IPS-11a (cell line): ENCODE results near the gene SCTR.

ENCODE experiments used
- H3K4me3 ChIP-seq: one replicate; pipeline ENCODE4 v1.5.1; 2013; ENCODE audit warnings: low read depth, low read length, control low read depth

SCTR gene

DNA sequence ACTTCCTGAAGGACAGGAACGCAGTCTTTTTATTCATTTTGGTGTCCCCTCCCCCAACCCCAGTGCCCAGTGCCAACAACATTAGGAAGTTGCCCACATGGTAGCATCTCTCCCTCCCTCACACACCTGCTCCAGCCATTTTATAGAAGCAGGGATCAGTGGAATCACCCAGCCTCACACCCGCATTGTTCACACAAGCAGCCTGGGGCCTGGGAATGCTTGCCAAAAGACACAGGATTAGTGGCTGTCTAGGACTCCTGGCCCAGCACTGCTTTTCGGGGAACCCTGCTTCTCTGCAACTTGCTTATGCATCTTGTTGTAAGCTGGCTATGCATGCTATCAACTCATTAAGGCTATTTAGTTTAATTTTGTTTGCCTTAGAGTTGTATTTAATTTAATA is 74.8 kb downstream of the SCTR start:
- no peak overlapping the region for H3K4me3 ChIP-seq

- no peak overlapping the region for H3K4me3 ChIP-seq
These were observed 75.7 kb downstream of the SCTR start for GRCh38 chr2:119448427-119449141.

DNA sequence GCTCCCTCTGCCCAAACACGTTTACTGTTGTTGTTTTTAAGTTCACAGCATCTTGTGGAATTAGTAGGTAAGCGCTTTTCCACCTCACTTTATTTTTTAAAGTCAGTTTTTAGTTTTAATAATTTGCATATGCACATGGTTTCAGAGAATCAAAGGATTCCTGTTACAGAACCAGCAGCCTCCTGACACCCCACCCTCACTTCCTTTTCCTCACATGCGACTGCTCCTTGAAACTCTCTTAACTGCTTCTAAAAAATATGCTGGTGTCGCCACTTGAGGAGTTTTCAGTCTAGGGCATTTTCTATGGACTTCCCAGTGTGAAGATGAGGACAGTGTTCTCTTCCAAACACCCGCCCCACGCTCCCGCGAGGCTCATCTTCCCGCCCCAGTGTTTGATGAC is 78.2 kb downstream of the SCTR start:
- H3K4me3 ChIP-seq, result no peak overlapping the region

- H3K4me3 ChIP-seq, result no peak overlapping the region
These were observed 81.4 kb downstream of the SCTR start for GRCh38 chr2:119442850-119443249.

GRCh38 chr2:119442226-119442619 is 82.1 kb downstream of the SCTR start:
- no peak overlapping the region for H3K4me3 ChIP-seq

GRCh38 chr2:119441376-119442225 is 82.7 kb downstream of the SCTR start:
- no peak overlapping the region for H3K4me3 ChIP-seq

DNA sequence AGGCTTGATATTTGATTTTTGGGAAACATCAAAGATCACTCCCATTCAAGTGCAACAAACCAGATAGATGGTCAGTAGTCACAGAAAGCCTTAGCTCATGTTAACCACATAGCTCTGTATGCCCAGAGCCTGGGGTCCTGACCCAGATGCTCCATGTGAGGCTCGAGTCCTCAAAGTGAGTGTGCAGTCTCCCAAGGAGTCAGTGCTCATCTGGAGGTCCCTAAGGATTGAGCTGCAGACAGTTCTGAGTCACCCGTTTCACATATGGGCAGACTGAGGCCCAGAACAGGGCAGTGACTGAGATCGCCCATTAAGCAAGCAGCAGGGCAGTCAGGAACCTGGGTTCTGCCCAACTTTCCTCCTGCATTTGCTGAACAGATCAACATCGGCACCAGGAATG is 83.4 kb downstream of the SCTR start:
- no peak overlapping the region for H3K4me3 ChIP-seq

DNA sequence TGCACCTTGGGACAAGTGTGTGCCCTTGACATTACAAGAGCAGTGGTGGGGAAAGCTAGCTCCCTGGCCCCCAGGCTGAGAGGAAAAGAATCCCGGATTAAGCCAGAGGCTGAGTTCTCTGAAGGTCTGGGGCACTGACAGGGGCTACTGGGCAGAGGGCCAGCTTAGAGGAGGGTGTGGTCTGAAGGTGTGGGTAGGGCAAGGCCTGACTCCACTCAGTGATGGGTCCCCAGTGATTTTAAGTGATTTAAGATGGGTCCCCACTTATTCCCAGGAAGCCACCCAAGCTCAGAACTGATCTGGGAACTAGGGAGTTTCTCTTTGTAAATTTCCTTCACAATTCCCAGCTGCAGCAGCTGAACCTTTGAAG is 83.8 kb downstream of the SCTR start:
- H3K4me3 ChIP-seq, result no peak overlapping the region

DNA sequence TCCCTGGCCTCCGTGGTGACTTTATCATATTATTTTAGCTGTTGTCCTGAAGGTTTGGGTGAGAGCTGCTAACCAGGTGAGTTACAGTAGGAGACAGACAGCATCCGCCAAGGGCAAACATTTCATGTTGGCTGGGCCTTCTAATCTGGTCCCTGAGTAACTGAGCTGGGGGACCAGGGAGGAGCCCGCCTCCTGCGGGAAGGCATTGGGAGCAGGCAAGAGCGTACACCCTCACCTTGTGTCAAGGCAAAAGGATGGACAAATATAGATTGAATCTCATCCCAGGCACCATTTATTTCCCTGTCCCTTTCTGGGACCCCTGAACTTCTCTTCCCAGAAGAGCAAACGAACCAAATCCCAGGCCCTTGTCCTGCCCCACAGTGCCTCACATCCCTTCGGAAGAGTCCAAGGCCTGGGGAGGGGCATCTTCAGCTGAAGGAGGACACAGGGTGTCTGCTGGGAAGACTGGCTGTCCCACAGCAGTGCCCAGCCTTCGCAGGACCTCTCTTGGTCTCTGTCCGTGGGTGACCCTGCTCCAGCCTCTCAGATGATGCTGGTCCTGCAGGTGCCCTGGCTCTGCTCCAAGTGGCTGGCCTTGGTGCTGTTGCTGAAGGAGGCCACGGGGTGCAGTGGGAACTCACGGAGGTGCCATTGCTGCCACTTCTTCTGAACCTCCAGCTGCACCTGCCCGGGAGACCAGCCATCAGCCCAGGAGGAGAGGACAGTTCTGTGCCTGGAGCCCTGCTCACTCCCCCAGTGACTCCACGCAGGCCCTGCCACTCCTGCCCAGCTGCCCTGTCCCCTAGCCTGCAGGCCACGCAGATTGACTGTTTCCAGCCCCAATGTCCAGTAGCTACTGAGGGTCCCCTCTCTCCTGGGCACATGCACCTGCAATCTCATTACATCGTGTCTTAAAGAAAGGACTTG is 84.4 kb downstream of the SCTR start:
- H3K4me3 ChIP-seq, result no peak overlapping the region

GRCh38 chr2:119438726-119439284 is 85.5 kb downstream of the SCTR start:
- no peak overlapping the region for H3K4me3 ChIP-seq

GRCh38 chr2:119438128-119438656 is 86.1 kb downstream of the SCTR start:
- H3K4me3 ChIP-seq, result no peak overlapping the region

GRCh38 chr2:119436993-119437772 is 87.1 kb downstream of the SCTR start:
- H3K4me3 ChIP-seq, result no peak overlapping the region

DNA sequence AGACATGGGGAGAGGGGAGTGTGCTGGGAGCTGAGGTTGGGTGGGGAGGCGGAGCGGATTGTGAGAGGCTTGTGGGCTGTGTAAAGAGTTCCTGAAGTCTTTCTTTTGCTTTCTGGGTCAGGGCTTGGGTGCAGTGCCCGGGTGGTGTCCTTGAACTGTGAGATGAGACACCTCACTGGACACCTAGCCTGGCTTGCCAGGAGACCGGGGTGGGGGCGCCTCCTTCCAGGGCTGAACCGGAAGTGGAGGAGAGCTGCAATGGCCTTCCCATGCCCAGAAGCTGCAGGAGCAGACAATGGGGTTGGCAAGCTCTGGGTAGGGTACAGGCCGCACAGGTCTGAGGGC is 88.4 kb downstream of the SCTR start:
- no peak overlapping the region for H3K4me3 ChIP-seq

DNA sequence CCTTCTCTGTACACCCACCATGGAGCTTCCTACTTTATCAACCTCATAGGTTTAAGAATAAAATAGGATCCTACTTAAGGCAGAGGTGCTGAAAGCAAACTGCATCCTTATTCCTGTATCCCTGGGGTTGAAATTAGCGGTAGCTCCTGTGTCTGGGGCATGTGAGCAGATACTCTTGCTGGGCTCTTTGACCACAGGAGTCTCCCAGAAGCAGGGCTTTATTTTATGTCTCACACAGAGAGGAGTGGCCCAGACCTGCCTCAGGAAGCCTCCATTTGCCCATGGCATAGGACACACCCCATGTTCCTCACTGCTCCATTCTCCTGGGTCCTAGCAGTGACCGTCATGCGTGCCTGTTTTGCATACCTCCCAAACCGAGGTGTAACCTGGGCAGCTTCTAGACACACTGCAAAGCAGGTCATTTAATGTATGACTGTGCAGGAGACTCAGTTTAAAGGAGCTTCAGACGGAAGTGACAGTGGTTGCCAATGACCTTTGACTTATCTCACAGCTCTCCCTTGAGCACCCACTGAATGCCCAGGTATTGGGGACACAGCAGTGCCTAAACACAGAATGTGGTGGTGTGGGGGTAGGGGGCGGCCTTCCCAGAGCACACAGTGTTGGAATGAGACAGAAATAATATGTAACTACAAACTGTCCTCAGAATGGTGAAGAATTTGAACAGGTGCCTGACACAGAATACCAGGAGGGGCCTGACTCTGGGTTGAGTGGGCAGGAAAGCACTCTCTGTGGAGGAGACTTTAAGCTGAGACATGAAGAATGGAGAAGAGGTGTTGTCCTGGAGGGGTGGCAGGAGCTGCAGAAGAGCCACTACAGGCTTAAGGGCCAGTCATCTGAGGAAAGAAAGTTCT is 89.0 kb downstream of the SCTR start:
- no peak overlapping the region for H3K4me3 ChIP-seq

- no peak overlapping the region for H3K4me3 ChIP-seq
These were observed 89.6 kb downstream of the SCTR start for GRCh38 chr2:119434664-119435063.

GRCh38 chr2:119433636-119434327 is 90.5 kb downstream of the SCTR start:
- H3K4me3 ChIP-seq, result no peak overlapping the region

- H3K4me3 ChIP-seq, result no peak overlapping the region
These were observed 91.3 kb downstream of the SCTR start for GRCh38 chr2:119432851-119433522.
